ENCODE data around the gene TUBGCP6.
A peak's percentile ranks its signal among the peaks of the same experiment; 100 is the strongest.
"Not testable (repeated sequence)": the region's sequence is repeated elsewhere in the genome, so short reads cannot be mapped to it uniquely, and the experiment has no call there.

Gene TUBGCP6

GRCh38 chr22:50179937-50180726 lies 64.7 kb downstream of the TUBGCP6 start:
- no peak for DNase-seq

- DNase-seq = no peak
Observed at GRCh38 chr22:50178871-50179869, 65.7 kb downstream of the TUBGCP6 start.

GRCh38 chr22:50178471-50178864 lies 66.4 kb downstream of the TUBGCP6 start:
- DNase-seq = no peak

GRCh38 chr22:50177537-50178470 lies 67.0 kb downstream of the TUBGCP6 start:
- no peak for DNase-seq

GRCh38 chr22:50176850-50177536 lies 67.8 kb downstream of the TUBGCP6 start:
- no peak for DNase-seq

- no peak for DNase-seq
Observed at GRCh38 chr22:50175921-50176849, 68.6 kb downstream of the TUBGCP6 start.

GRCh38 chr22:50175191-50175461 lies 69.7 kb downstream of the TUBGCP6 start:
- DNase-seq = no peak

- no peak for DNase-seq
Observed at GRCh38 chr22:50174382-50175190, 70.2 kb downstream of the TUBGCP6 start.

- no peak for DNase-seq
Observed at GRCh38 chr22:50173983-50174355, 70.9 kb downstream of the TUBGCP6 start.

- DNase-seq = no peak
Observed at GRCh38 chr22:50173311-50173982, 71.4 kb downstream of the TUBGCP6 start.

GRCh38 chr22:50171965-50172421 lies 72.8 kb downstream of the TUBGCP6 start:
- DNase-seq = no peak

GRCh38 chr22:50171319-50171964 lies 73.4 kb downstream of the TUBGCP6 start:
- no peak for DNase-seq

GRCh38 chr22:50170453-50171318 lies 74.1 kb downstream of the TUBGCP6 start, which contains the start of gene PANX2:
Gene PANX2 (plus strand): TSS chr22:50170731. CDS start chr22:50170731, 0 bp downstream.
- no peak for DNase-seq

GRCh38 chr22:50169774-50170341 lies 75.0 kb downstream of the TUBGCP6 start:
- peak; percentile 15 to 53 for DNase-seq

- DNase-seq = no peak
Observed at GRCh38 chr22:50169181-50169759, 75.6 kb downstream of the TUBGCP6 start.

GRCh38 chr22:50168490-50169180 lies 76.2 kb downstream of the TUBGCP6 start:
- not testable (repeated sequence) for DNase-seq
